GM23338 (cell line): ENCODE measurements around the gene GLB1L3. TPM values are rescaled to one million over a fixed set of nuclear protein-coding genes. Genes with fewer than 3 reads are reported as not detected.

Source experiments
- ATAC-seq: fragments of 200-7000 bp; cut with Tn5 transposase; 3 replicates; pipeline ENCODE4 v1.9.1; 2020
- DNase-seq: peaks from one replicate; pipeline ENCODE4 v3.0.0-alpha.2; 2015; ENCODE audit warnings: low spot score
- H2AFZ ChIP-seq: fragments of 200-600 bp; sonication (generic); 2 replicates; pipeline ENCODE4 v1.8.0; 2016; ENCODE audit warnings: antibody characterized with exemption, mild to moderate bottlenecking, moderate library complexity
- H3F3A ChIP-seq: fragments of 200-600 bp; sonication (generic); replicated peaks from 2 replicates; pipeline ENCODE4 v1.8.0; 2017; ENCODE audit warnings: antibody characterized with exemption, mixed run types, low read depth
- H3K27ac ChIP-seq: fragments of 200-600 bp; sonication (generic); 2 replicates; pipeline ENCODE4 v1.6.1; 2016; ENCODE audit warnings: low read depth
- H3K27me3 ChIP-seq: fragments of 200-600 bp; sonication (generic); 2 replicates; pipeline ENCODE4 v1.8.0; 2016; ENCODE audit warnings: mild to moderate bottlenecking, mixed run types, moderate library complexity; ENCODE audit not compliant: insufficient read depth
- H3K36me3 ChIP-seq: fragments of 200-600 bp; sonication (generic); 2 replicates; pipeline ENCODE4 v1.8.0; 2016; ENCODE audit warnings: mild to moderate bottlenecking; ENCODE audit not compliant: insufficient read depth
- H3K4me1 ChIP-seq: fragments of 200-600 bp; sonication (generic); 2 replicates; pipeline ENCODE4 v1.8.0; 2016; ENCODE audit warnings: mild to moderate bottlenecking, moderate library complexity; ENCODE audit not compliant: insufficient read depth
- H3K4me2 ChIP-seq: fragments of 200-600 bp; sonication (generic); 2 replicates; pipeline ENCODE4 v1.7.1; 2017; ENCODE audit warnings: mixed run types
- H3K4me3 ChIP-seq: fragments of 200-600 bp; sonication (generic); 2 replicates; pipeline ENCODE4 v1.6.1; 2016; ENCODE audit warnings: mixed run types
- H3K79me2 ChIP-seq: fragments of 200-600 bp; sonication (generic); replicated peaks from 2 replicates; pipeline ENCODE4 v1.8.0; 2017; ENCODE audit warnings: mild to moderate bottlenecking; ENCODE audit not compliant: insufficient read depth
- H3K9me2 ChIP-seq: fragments of 200-600 bp; sonication (generic); 2 replicates; pipeline ENCODE4 v1.8.0; 2017; ENCODE audit not compliant: insufficient read depth
- H4K20me1 ChIP-seq: fragments of 200-600 bp; sonication (generic); replicated peaks from 2 replicates; pipeline ENCODE4 v1.8.0; 2017; ENCODE audit warnings: mild to moderate bottlenecking; ENCODE audit not compliant: insufficient read depth
- H3K27ac Mint-ChIP-seq: 2 replicates; pipeline ENCODE4 v1.8.0; 2020; ENCODE audit warnings: inconsistent platforms, mild to moderate bottlenecking, moderate library complexity, mixed read lengths
- H3K27me3 Mint-ChIP-seq: 3 replicates; pipeline ENCODE4 v1.8.0; 2022; ENCODE audit warnings: low read depth, mild to moderate bottlenecking, moderate library complexity, mixed read lengths, inconsistent platforms; ENCODE audit not compliant: insufficient read depth, poor library complexity
- H3K36me3 Mint-ChIP-seq: 3 replicates; pipeline ENCODE4 v1.8.0; 2021; ENCODE audit warnings: low read depth, mild to moderate bottlenecking, inconsistent platforms, moderate library complexity, mixed read lengths
- H3K4me1 Mint-ChIP-seq: 3 replicates; pipeline ENCODE4 v1.8.0; 2020; ENCODE audit warnings: mild to moderate bottlenecking, inconsistent platforms, mixed read lengths
- H3K4me3 Mint-ChIP-seq: 3 replicates; pipeline ENCODE4 v1.8.0; 2021; ENCODE audit warnings: moderate library complexity, mild to moderate bottlenecking, inconsistent platforms, mixed read lengths
- H3K9me3 Mint-ChIP-seq: 3 replicates; pipeline ENCODE4 v1.8.0; 2020; ENCODE audit warnings: moderate library complexity, mild to moderate bottlenecking, inconsistent platforms, mixed read lengths
- CREB1 ChIP-seq: fragments of 250-450 bp; sonication (Bioruptor Pico); IDR thresholded peaks from 2 replicates; pipeline ENCODE4 v1.5.0; 2020; ENCODE audit warnings: low read depth, mild to moderate bottlenecking, moderate library complexity
- EZH2 ChIP-seq: fragments of 200-600 bp; sonication (generic); IDR thresholded peaks from one replicate; pipeline ENCODE4 v1.8.0; 2017; ENCODE audit warnings: antibody characterized with exemption, mild to moderate bottlenecking, low read depth; ENCODE audit not compliant: unreplicated experiment
- EZH2phosphoT487 ChIP-seq: fragments of 200-600 bp; sonication (generic); IDR thresholded peaks from one replicate; pipeline ENCODE4 v1.8.1; 2018; ENCODE audit warnings: antibody characterized with exemption; ENCODE audit not compliant: unreplicated experiment
- JUNB ChIP-seq: IDR thresholded peaks from one replicate; pipeline ENCODE4 v1.6.1; 2016; ENCODE audit warnings: antibody characterized with exemption; ENCODE audit not compliant: unreplicated experiment
- NANOG ChIP-seq: IDR thresholded peaks from 2 replicates; pipeline ENCODE4 v1.6.1; 2016; ENCODE audit warnings: antibody characterized with exemption, borderline replicate concordance
- POLR2AphosphoS5 ChIP-seq: IDR thresholded peaks from 2 replicates; pipeline ENCODE4 v1.6.1; 2016; ENCODE audit warnings: antibody characterized with exemption, low read depth
- REST ChIP-seq: IDR thresholded peaks from one replicate; pipeline ENCODE4 v1.6.1; 2018; ENCODE audit warnings: antibody characterized with exemption; ENCODE audit not compliant: unreplicated experiment
- STAT1 ChIP-seq: IDR thresholded peaks from one replicate; pipeline ENCODE4 v1.6.1; 2016; ENCODE audit warnings: antibody characterized with exemption; ENCODE audit not compliant: unreplicated experiment
- ZNF114 ChIP-seq: fragments of 250-450 bp; sonication (Bioruptor Pico); IDR thresholded peaks from 2 replicates; pipeline ENCODE4 v1.5.0; 2020; ENCODE audit warnings: mild to moderate bottlenecking, moderate library complexity
- ZNF331 ChIP-seq: fragments of 250-450 bp; sonication (Bioruptor Pico); IDR thresholded peaks from 2 replicates; pipeline ENCODE4 v1.5.0; 2020; ENCODE audit warnings: low read depth, mild to moderate bottlenecking, moderate library complexity
- polyA plus RNA-seq: library from polyadenylated mRNA; unstranded; fragments of >200 nt; fragmentation: Nextera tagmentation; extraction: Ambion mirVana; gene quantifications from 2 replicates; pipeline ENCODE4 v1.2.1, GENCODE V29; 2016
- total RNA-seq: library from RNA; depleted of rRNA; stranded (reverse); fragments of >200 nt; shearing (Covaris generic); gene quantifications from 2 replicates; pipeline ENCODE4 v1.2.3, GENCODE V29; 2014
- TF ChIP-seq, protein P1 (sequence below), 2 experiments: fragments of 200-600 bp in 1 of 2; sonication (generic) in 1 of 2; conservative IDR thresholded peaks; 2 replicates each; pipeline versions ENCODE4 v1.5.1 to v1.6.1; 2016 to 2017; ENCODE audit warnings: antibody characterized with exemption in 2 of 2, low read depth in 2 of 2, mild to moderate bottlenecking in 2 of 2, moderate library complexity in 1 of 2
- TF ChIP-seq, protein P2 (sequence below): IDR thresholded peaks from 2 replicates; pipeline ENCODE4 v1.6.1; 2016; ENCODE audit warnings: antibody characterized with exemption

Gene GLB1L3
- total and polyA plus RNA-seq, 2 experiments from 2014 or later: 28.8 to 33.1 TPM

- TF ChIP-seq, protein P1, sequence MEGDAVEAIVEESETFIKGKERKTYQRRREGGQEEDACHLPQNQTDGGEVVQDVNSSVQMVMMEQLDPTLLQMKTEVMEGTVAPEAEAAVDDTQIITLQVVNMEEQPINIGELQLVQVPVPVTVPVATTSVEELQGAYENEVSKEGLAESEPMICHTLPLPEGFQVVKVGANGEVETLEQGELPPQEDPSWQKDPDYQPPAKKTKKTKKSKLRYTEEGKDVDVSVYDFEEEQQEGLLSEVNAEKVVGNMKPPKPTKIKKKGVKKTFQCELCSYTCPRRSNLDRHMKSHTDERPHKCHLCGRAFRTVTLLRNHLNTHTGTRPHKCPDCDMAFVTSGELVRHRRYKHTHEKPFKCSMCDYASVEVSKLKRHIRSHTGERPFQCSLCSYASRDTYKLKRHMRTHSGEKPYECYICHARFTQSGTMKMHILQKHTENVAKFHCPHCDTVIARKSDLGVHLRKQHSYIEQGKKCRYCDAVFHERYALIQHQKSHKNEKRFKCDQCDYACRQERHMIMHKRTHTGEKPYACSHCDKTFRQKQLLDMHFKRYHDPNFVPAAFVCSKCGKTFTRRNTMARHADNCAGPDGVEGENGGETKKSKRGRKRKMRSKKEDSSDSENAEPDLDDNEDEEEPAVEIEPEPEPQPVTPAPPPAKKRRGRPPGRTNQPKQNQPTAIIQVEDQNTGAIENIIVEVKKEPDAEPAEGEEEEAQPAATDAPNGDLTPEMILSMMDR (conservative IDR thresholded peaks at IDR 0.05; ENCODE audit: low read depth in 2 of 2): no peak
- TF ChIP-seq POLR2AphosphoS5 (no peak), CREB1 (CRISPR knock-in tag) (no peak), EZH2 (no peak), ZNF114 (CRISPR knock-in tag) (no peak), JUNB (no peak), NANOG (no peak), REST (no peak), STAT1 (no peak), ZNF331 (CRISPR knock-in tag) (no peak)
Observed at GRCh38 chr11:134363161-134363560, 87.0 kb downstream of the GLB1L3 start (continued).

DNA sequence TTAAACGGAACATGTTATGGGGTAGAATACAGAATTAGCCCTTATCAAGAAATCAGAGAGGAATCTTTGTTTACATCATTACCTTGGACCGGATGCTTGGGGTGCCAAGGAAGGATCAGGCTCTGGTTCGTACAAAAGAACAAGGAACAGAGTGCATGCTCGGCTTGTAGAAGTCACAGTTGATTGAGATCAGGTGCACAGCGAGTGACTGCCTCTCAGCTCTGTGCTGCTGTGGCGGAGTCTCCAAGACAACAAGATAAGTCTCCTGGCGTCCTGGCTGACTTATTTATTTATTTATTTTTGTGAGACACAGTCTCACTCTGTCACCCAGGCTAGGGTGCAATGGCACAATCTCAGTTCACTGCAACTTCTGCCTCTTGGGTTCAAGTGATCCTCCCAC, 87.4 kb downstream of the GLB1L3 start:
- peaks cover 16% of the 10 kb centered on the region for H3K27me3 Mint-ChIP-seq
- no peak overlapping the region for H3K27ac Mint-ChIP-seq
- no peaks in the 10 kb centered on the region for H4K20me1 ChIP-seq
- 0 out of 2 replicates have a peak, but pooled peaks cover 3% of the 10 kb centered on the region for H3K27me3 ChIP-seq
- H2AFZ ChIP-seq: no peak overlapping the region
- no peak overlapping the region for H3K4me2 ChIP-seq
- H3K36me3 ChIP-seq: no peaks in the 10 kb centered on the region
- no peaks in the 10 kb centered on the region for H3K9me2 ChIP-seq
- no peak overlapping the region for H3K4me3 ChIP-seq
- peaks cover 3% of the 10 kb centered on the region; the same call in 2 of the 3 replicates for H3K36me3 Mint-ChIP-seq
- H3F3A ChIP-seq: no peaks in the 10 kb centered on the region; the same call in 1 of the 2 replicates
- no peak overlapping the region for H3K4me3 Mint-ChIP-seq
- no peaks in the 10 kb centered on the region for H3K4me1 ChIP-seq
- peaks cover 9% of the 10 kb centered on the region for H3K4me1 Mint-ChIP-seq
- no peaks in the 10 kb centered on the region for H3K79me2 ChIP-seq
- no peak overlapping the region for H3K27ac ChIP-seq
- 0 out of 3 replicates have a peak, but pooled peaks cover 4% of the 10 kb centered on the region for H3K9me3 Mint-ChIP-seq
- ATAC-seq (no peak), DNase-seq (no peak)
- TF ChIP-seq ZNF331 (CRISPR knock-in tag) (no peak), POLR2AphosphoS5 (no peak), NANOG (no peak), JUNB (no peak), REST (no peak), STAT1 (no peak), EZH2phosphoT487 (no peak), ZNF114 (CRISPR knock-in tag) (no peak), EZH2 (no peak)
- TF ChIP-seq, protein P1 (conservative IDR thresholded peaks at IDR 0.05; ENCODE audit: low read depth in 2 of 2): no peak
- TF ChIP-seq, protein P2, sequence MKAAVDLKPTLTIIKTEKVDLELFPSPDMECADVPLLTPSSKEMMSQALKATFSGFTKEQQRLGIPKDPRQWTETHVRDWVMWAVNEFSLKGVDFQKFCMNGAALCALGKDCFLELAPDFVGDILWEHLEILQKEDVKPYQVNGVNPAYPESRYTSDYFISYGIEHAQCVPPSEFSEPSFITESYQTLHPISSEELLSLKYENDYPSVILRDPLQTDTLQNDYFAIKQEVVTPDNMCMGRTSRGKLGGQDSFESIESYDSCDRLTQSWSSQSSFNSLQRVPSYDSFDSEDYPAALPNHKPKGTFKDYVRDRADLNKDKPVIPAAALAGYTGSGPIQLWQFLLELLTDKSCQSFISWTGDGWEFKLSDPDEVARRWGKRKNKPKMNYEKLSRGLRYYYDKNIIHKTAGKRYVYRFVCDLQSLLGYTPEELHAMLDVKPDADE: no peak
